Endothelial cell of umbilical vein (primary cell): Measurements from ENCODE around the gene FAM180A.

Experiments used
- CTCF ChIP-seq, 2 donors: IDR thresholded peaks; 1 replicate in 1 of 2; 2 replicates in 1 of 2; pipeline ENCODE4 v1.5.1; 2011; ENCODE audit warnings: low read length in 2 of 2, mild to moderate bottlenecking in 2 of 2, moderate library complexity in 2 of 2, control low read depth in 1 of 2, inconsistent platforms in 1 of 2, low read depth in 1 of 2; ENCODE audit not compliant: insufficient read depth in 1 of 2; ENCODE audit errors: extremely low read depth in 1 of 2
- EZH2 ChIP-seq: IDR thresholded peaks from 2 replicates; pipeline ENCODE4 v1.6.1; 2012; ENCODE audit warnings: borderline replicate concordance, low read depth, mild to moderate bottlenecking, moderate library complexity, low read length, inconsistent platforms; ENCODE audit not compliant: severe bottlenecking
- POLR2A ChIP-seq: IDR thresholded peaks from 2 replicates; pipeline ENCODE4 v1.6.1; 2012; ENCODE audit warnings: low read depth, mild to moderate bottlenecking, control low read depth, low read length

GRCh38 chr7:135681762-135682161 is 66.9 kb downstream of the FAM180A start:
- TF ChIP-seq CTCF (IDR thresholded peaks at IDR 0.05; ENCODE audit: extremely low read depth in 1 of 2, insufficient read depth in 1 of 2, low read depth in 1 of 2, low read length in 2 of 2) (no peak), POLR2A (no peak), EZH2 (no peak)
